Natural killer cell (primary cell): ENCODE results near the gene LBHD1. TPM values are rescaled to one million over a fixed set of nuclear protein-coding genes. Genes with fewer than 3 reads are reported as not detected.

Experiments
- ATAC-seq, 3 donors: fragments of 150-1000 bp in 2 of 3; fragments of 200-7000 bp in 1 of 3; cut with Tn5 transposase; 1 replicate in 1 of 3; 2 replicates in 2 of 3; pipeline ENCODE4 v1.10.0; 2021; ENCODE audit warnings: mild to moderate bottlenecking in 2 of 3, moderate library complexity in 2 of 3
- DNase-seq, 2 donors: peaks; one replicate each; pipeline versions ENCODE4 v3.0.0 to v3.0.0-alpha.2; 2013 to 2021; ENCODE audit warnings: mixed read lengths in 1 of 2
- H3K27ac ChIP-seq: one replicate; pipeline ENCODE4 v1.5.1; 2013; ENCODE audit warnings: mild to moderate bottlenecking, low read length
- H3K27me3 ChIP-seq: one replicate; pipeline ENCODE4 v1.6.1; 2013; ENCODE audit warnings: low read length; ENCODE audit not compliant: control insufficient read depth, insufficient read depth
- H3K36me3 ChIP-seq: one replicate; pipeline ENCODE4 v1.6.1; 2013; ENCODE audit warnings: low read length; ENCODE audit not compliant: control insufficient read depth, insufficient read depth
- H3K4me1 ChIP-seq: one replicate; pipeline ENCODE4 v1.6.1; 2013; ENCODE audit warnings: low read length; ENCODE audit not compliant: control insufficient read depth, insufficient read depth
- H3K4me3 ChIP-seq: one replicate; pipeline ENCODE4 v1.5.1; 2013; ENCODE audit warnings: low read length
- H3K9me3 ChIP-seq: one replicate; pipeline ENCODE4 v1.6.1; 2013; ENCODE audit warnings: low read length; ENCODE audit not compliant: control insufficient read depth, insufficient read depth
- H3K27ac Mint-ChIP-seq, 2 donors: one replicate each; pipeline ENCODE4 v1.8.0; 2022; ENCODE audit warnings: mild to moderate bottlenecking in 2 of 2, mixed read lengths in 2 of 2, moderate library complexity in 1 of 2
- H3K27me3 Mint-ChIP-seq, 2 donors: one replicate each; pipeline ENCODE4 v1.8.0; 2022; ENCODE audit warnings: low read depth in 2 of 2, mixed read lengths in 2 of 2
- H3K36me3 Mint-ChIP-seq: one replicate; pipeline ENCODE4 v1.8.0; 2022; ENCODE audit warnings: mixed read lengths
- H3K4me1 Mint-ChIP-seq, 2 donors: one replicate each; pipeline ENCODE4 v1.8.0; 2022; ENCODE audit warnings: mixed read lengths in 2 of 2
- H3K4me3 Mint-ChIP-seq: one replicate; pipeline ENCODE4 v1.8.0; 2022; ENCODE audit warnings: mild to moderate bottlenecking, moderate library complexity, mixed read lengths
- H3K9me3 Mint-ChIP-seq, 2 donors: one replicate each; pipeline ENCODE4 v1.8.0; 2022; ENCODE audit warnings: mixed read lengths in 2 of 2
- WGBS: methylation state at CpG from one replicate; pipeline ENCODE4 v1.1.7; 2013; ENCODE audit warnings: missing lambda C conversion rate; ENCODE audit not compliant: insufficient coverage; 5-methylcytosine and 5-hydroxymethylcytosine counted together
- intact Hi-C: fragments of 100-400 bp; cut with micrococcal nuclease; formaldehyde crosslinking; loops from one replicate; pipeline ENCODE4 v1.14.2; 2022
- total RNA-seq, 4 donors: library from RNA; stranded (reverse); fragments of 120-200 nt in 1 of 4; gene quantifications; one replicate each; pipeline versions ENCODE4 v1.2.3 to v1.2.4, GENCODE V29; 2013 to 2022
- TF ChIP-seq, protein P1 (sequence below): fragments of 200-600 bp; IDR thresholded peaks from one replicate; pipeline ENCODE4 v1.8.0; 2022; ENCODE audit warnings: antibody characterized with exemption

Gene LBHD1
- total RNA-seq, 3 donors from 2014 or later (not counting 1 experiment from before 2014, with no cell fraction given) = 17.4 to 29.1 (median 20.4) TPM

DNA sequence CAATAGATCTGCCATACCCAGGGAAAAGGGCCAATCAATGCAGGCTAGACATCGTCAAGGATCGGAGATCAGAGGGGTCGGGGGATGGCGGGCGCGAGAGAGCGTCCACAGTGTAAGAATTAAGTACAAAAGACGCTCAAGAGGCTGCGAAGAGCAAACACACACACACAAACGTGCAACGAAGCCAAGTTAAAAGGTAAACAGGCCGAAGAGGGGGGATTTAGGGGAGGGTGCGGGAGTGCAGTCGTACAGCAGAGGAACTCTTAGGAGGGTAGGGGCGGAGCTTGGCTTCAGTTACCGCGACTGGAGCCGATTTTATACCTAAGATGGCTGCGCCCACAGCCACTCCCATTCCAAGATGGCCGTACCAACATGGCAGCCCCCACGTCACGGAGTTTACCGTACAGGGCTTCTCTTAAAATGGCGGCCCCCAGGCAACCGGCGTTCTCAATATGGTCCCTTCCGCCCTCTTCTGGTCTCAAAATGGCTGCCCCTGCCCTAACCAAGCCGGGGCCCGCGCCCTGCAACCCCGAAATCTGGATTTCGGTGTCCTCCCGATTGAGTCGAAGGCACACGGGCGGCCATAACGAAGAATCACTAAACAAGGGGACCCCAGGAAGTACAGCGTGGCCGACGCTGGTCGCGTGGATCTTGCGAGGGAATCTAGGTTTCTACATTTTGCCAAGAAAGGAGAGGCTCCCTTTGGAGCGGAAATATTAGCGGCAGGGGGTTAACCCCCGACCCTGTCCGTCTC lies 37.4 kb upstream of the LBHD1 start:
- no peaks in the 10 kb centered on the region for H3K27me3 Mint-ChIP-seq
- peak overlapping the region; percentile 98 to 99 for H3K27ac Mint-ChIP-seq
- H3K9me3 Mint-ChIP-seq = no peaks in the 10 kb centered on the region
- TF ChIP-seq, protein P1, sequence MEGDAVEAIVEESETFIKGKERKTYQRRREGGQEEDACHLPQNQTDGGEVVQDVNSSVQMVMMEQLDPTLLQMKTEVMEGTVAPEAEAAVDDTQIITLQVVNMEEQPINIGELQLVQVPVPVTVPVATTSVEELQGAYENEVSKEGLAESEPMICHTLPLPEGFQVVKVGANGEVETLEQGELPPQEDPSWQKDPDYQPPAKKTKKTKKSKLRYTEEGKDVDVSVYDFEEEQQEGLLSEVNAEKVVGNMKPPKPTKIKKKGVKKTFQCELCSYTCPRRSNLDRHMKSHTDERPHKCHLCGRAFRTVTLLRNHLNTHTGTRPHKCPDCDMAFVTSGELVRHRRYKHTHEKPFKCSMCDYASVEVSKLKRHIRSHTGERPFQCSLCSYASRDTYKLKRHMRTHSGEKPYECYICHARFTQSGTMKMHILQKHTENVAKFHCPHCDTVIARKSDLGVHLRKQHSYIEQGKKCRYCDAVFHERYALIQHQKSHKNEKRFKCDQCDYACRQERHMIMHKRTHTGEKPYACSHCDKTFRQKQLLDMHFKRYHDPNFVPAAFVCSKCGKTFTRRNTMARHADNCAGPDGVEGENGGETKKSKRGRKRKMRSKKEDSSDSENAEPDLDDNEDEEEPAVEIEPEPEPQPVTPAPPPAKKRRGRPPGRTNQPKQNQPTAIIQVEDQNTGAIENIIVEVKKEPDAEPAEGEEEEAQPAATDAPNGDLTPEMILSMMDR = no peak
- peak overlapping the region; percentile 97 for H3K4me3 Mint-ChIP-seq
- H3K27me3 ChIP-seq = no peaks in the 10 kb centered on the region
- peak overlapping the region; percentile 95 for H3K27ac ChIP-seq
- peaks cover 50% of the 10 kb centered on the region for H3K4me1 ChIP-seq
- DNase-seq (peak; percentile 93 to 99), ATAC-seq (peak; percentile 75 to 93 (median 82))
- peaks cover 36 to 55% of the 10 kb centered on the region in 2 donors for H3K4me1 Mint-ChIP-seq
- WGBS = under 1% methylated on average over 47 of the region's 47 CpGs
- H3K36me3 ChIP-seq = peaks cover 20% of the 10 kb centered on the region
- no peaks in the 10 kb centered on the region for H3K9me3 ChIP-seq
- intact Hi-C loops = loop anchor here (1.0 to 5.0 kb wide), 6 partner anchors 18 to 137 kb away; partner anchors contain the start of genes EEF1G, EML3, HNRNPUL2 and LBHD1
- peak overlapping the region; percentile 72 for H3K4me3 ChIP-seq
- H3K36me3 Mint-ChIP-seq = no peaks in the 10 kb centered on the region

- TF ChIP-seq, protein P1 = no peak
- Histone ChIP-seq H3K27me3 (no peaks in the 10 kb centered on the region), H3K4me3 (peak overlapping the region; percentile 72), H3K9me3 (no peaks in the 10 kb centered on the region), H3K4me1 (peaks cover 50% of the 10 kb centered on the region), H3K27ac (peak overlapping the region; percentile 95), H3K36me3 (peaks cover 16% of the 10 kb centered on the region)
- DNase-seq (peak; percentile 33 to 69), ATAC-seq (no peak)
- peaks cover 36 to 50% of the 10 kb centered on the region in 2 donors for H3K4me1 Mint-ChIP-seq
- H3K27ac Mint-ChIP-seq = peak overlapping the region; percentile 98 to 99
- WGBS = 0% methylated on average over 7 of the region's 7 CpGs
- H3K36me3 Mint-ChIP-seq = no peaks in the 10 kb centered on the region
- intact Hi-C loops = loop anchor here (1.0 to 5.0 kb wide), 6 partner anchors 19 to 136 kb away; partner anchors contain the start of genes EEF1G, EML3, HNRNPUL2 and LBHD1
- no peaks in the 10 kb centered on the region for H3K9me3 Mint-ChIP-seq
- H3K4me3 Mint-ChIP-seq = peak overlapping the region; percentile 97
- H3K27me3 Mint-ChIP-seq = no peaks in the 10 kb centered on the region
Observed at GRCh38 chr11:62708793-62709192, 36.7 kb upstream of the LBHD1 start.

DNA sequence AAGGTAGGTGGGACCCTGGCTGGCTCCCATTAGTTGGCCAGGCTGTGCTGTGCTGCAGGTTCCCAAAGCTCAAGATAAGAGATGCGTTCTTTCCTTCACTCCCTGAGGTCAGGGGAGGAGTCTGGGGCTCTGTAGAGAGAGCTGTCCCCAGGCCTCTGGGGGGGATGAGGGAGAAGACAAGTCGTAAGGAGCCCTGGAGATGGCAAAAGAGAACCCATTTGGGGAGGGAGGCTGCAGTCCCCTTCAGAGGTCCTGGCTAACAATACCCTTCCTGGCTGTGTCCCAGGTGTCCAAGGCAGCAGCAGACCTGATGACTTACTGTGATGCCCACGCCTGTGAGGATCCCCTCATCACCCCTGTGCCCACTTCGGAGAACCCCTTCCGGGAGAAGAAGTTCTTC lies 36.3 kb upstream of the LBHD1 start:
- H3K27me3 ChIP-seq = no peaks in the 10 kb centered on the region
- peaks cover 12% of the 10 kb centered on the region for H3K36me3 ChIP-seq
- no peak for ATAC-seq
- peaks cover 36 to 47% of the 10 kb centered on the region in 2 donors for H3K4me1 Mint-ChIP-seq
- no peaks in the 10 kb centered on the region for H3K9me3 Mint-ChIP-seq
- H3K27ac Mint-ChIP-seq = peak overlapping the region; percentile 98 to 99
- 78% methylated on average over 5 of the region's 5 CpGs for WGBS
- H3K4me3 ChIP-seq = peak overlapping the region; percentile 72
- intact Hi-C loops = loop anchor here (5.0 kb wide), 4 partner anchors 36 to 136 kb away; partner anchors contain the start of genes EEF1G, EML3, LBHD1 and ROM1
- TF ChIP-seq, protein P1 = no peak
- H3K27ac ChIP-seq = peak overlapping the region; percentile 95
- no peak for DNase-seq
- H3K27me3 Mint-ChIP-seq = no peaks in the 10 kb centered on the region
- H3K4me1 ChIP-seq = peaks cover 50% of the 10 kb centered on the region
- no peaks in the 10 kb centered on the region for H3K36me3 Mint-ChIP-seq
- no peaks in the 10 kb centered on the region for H3K9me3 ChIP-seq
- peak overlapping the region; percentile 97 for H3K4me3 Mint-ChIP-seq
